SH-SY5Y (cell line): ENCODE measurements around the gene FMO2.

Experiments
- GATA2 ChIP-seq: IDR thresholded peaks from 2 replicates; pipeline ENCODE4 v1.6.1; 2011; ENCODE audit warnings: mild to moderate bottlenecking, low read depth, low read length
- GATA3 ChIP-seq: IDR thresholded peaks from 2 replicates; pipeline ENCODE4 v1.6.1; 2011; ENCODE audit warnings: low read depth, mild to moderate bottlenecking, low read length, moderate library complexity

GRCh38 chr1:171218661-171219060, 33.6 kb downstream of the FMO2 start:
- TF ChIP-seq GATA2 (no peak), GATA3 (no peak)
